ENCODE results near the gene RSPH1.

RSPH1 gene

DNA sequence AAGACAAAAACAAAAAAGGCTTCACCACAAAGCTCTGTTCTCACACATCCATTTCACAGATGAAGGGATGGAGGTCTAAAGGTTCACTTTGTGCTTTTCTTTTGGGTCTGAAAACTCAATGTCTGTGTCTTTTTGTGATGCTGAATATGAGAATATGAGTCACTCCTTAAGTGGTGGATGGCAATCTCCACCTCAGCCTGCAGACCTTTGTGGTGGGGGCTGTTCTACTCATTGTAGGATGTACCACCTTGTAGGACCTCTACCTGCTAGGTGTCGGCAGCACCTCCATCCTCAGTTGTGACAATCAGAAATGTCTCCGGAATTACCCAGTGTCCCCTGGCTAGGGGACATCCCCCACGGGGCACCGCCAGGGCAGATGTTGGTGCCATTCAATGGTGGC, 49.5 kb downstream of the RSPH1 start:
- Histone ChIP-seq H3K4me3 (no peak overlapping the region), H3K36me3 (no peaks in the 10 kb centered on the region), H3K27ac (no peak overlapping the region), H3K27me3 (no peaks in the 10 kb centered on the region), H3K4me1 (peaks cover 38% of the 10 kb centered on the region), H4K20me1 (no peaks in the 10 kb centered on the region), H3K9me3 (no peaks in the 10 kb centered on the region), H3K9ac (no peak overlapping the region), H3K4me2 (no peak overlapping the region)
- TF ChIP-seq Cebpa-rat (IDR thresholded peaks at IDR 0.05), result no peak

- Histone ChIP-seq H3K9me3 (no peaks in the 10 kb centered on the region), H3K27ac (no peak overlapping the region), H4K20me1 (no peaks in the 10 kb centered on the region), H3K4me2 (no peak overlapping the region), H3K4me3 (no peak overlapping the region), H3K27me3 (no peaks in the 10 kb centered on the region), H3K4me1 (peaks cover 26% of the 10 kb centered on the region), H3K36me3 (no peaks in the 10 kb centered on the region), H3K9ac (no peak overlapping the region)
- TF ChIP-seq Cebpa-rat (IDR thresholded peaks at IDR 0.05), result no peak
These were observed 50.7 kb downstream of the RSPH1 start for GRCh38 chr21:42445311-42445710.

DNA sequence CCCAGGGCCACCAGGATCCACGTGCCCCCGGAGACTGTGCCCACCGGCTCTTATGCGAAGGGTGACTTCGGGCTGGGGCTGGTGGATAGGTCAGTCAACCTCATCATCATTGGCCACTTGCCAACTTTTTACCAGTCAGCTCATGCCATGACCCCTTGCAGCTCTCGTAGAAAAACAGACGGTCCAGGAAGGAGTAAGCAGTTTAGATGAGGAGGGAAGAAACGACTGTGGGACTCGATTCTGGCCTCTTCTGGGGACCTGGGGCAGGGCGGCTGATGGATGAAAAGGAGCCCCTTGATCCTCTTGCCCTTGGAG, 51.3 kb downstream of the RSPH1 start:
- no peak for TF ChIP-seq Cebpa-rat (IDR thresholded peaks at IDR 0.05)
- no peaks in the 10 kb centered on the region for H3K36me3 ChIP-seq
- no peaks in the 10 kb centered on the region for H4K20me1 ChIP-seq
- no peaks in the 10 kb centered on the region for H3K9me3 ChIP-seq
- no peak overlapping the region for H3K27ac ChIP-seq
- H3K9ac ChIP-seq, result no peak overlapping the region
- no peaks in the 10 kb centered on the region for H3K27me3 ChIP-seq
- H3K4me1 ChIP-seq, result peaks cover 25% of the 10 kb centered on the region
- no peak overlapping the region for H3K4me2 ChIP-seq
- H3K4me3 ChIP-seq, result no peak overlapping the region

DNA sequence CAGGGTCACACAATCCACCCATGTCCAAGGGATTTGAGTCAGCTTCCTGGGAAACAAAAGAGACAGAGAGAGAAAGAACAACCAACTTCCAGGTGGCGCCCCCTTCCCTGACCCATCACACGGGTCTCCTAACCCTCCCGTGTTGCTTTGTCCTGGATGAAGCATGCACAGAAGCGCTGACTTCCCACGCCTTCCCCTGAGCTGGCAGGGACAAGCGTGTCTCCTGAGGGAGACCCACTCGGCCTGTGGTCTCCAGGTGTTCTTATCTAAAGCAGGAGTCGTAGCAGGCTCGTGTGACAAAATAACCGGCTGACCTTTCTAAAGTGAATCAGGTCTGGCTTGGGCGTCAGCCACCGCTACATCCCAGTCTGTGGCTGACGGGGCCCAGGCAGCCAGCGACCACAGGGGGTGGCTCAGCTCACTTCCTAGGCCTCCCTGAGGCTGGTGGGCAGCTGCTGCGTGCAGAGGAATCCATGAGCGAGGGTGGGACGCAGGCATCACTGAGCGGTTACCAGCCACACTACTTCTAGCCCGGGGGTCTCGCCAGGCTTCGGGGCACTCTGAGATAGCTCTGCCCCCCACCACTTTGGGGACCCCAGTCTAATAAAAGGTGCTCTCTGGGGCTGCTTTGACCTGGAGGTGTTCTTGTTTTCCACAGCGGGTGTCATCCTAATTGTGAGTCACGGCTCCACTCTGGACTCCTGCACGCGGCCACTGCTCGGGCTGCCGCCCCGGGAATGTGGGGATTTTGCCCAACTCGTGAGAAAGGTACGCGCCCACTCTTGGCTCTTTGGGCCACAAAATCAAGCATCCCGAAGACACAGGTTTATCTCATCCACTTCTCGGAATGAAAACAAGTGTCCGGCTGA, 51.9 kb downstream of the RSPH1 start:
- no peak overlapping the region for H3K4me2 ChIP-seq
- H3K4me1 ChIP-seq, result peaks cover 25% of the 10 kb centered on the region
- H3K36me3 ChIP-seq, result no peaks in the 10 kb centered on the region
- no peaks in the 10 kb centered on the region for H3K9me3 ChIP-seq
- H3K27ac ChIP-seq, result no peak overlapping the region
- H3K27me3 ChIP-seq, result no peaks in the 10 kb centered on the region
- H4K20me1 ChIP-seq, result no peaks in the 10 kb centered on the region
- TF ChIP-seq Cebpa-rat (IDR thresholded peaks at IDR 0.05), result no peak
- H3K9ac ChIP-seq, result no peak overlapping the region
- no peak overlapping the region for H3K4me3 ChIP-seq

- H3K27me3 ChIP-seq, result no peaks in the 10 kb centered on the region
- peaks cover 21% of the 10 kb centered on the region for H3K4me1 ChIP-seq
- no peaks in the 10 kb centered on the region for H4K20me1 ChIP-seq
- H3K9me3 ChIP-seq, result no peaks in the 10 kb centered on the region
- H3K9ac ChIP-seq, result no peak overlapping the region
- H3K4me2 ChIP-seq, result no peak overlapping the region
- no peak for TF ChIP-seq Cebpa-rat (IDR thresholded peaks at IDR 0.05)
- H3K4me3 ChIP-seq, result no peak overlapping the region
- no peak overlapping the region for H3K27ac ChIP-seq
- H3K36me3 ChIP-seq, result no peaks in the 10 kb centered on the region
These were observed 52.7 kb downstream of the RSPH1 start for GRCh38 chr21:42443181-42443785.

DNA sequence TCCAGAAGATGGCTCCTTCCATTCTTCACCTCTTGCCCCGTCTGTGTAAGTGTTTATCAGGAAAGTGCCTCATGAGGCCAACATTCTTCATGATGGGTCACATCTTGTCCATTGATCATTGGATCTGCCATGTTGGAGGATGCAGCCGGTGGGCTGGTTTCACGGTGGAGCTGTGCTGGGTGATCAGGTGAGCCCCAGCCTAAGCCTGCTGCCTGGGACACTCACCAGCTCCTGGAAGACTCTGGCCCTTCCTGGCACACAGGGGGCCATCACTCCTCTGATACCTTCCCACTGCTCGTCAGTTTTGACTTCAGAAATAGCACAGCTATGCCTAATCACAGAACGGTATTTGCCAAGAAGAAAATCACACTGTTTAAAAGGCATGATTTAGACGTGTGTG, 54.1 kb downstream of the RSPH1 start:
- H3K27ac ChIP-seq, result no peak overlapping the region
- H3K27me3 ChIP-seq, result no peaks in the 10 kb centered on the region
- H3K4me1 ChIP-seq, result peaks cover 21% of the 10 kb centered on the region
- no peak for TF ChIP-seq Cebpa-rat (IDR thresholded peaks at IDR 0.05)
- H3K9me3 ChIP-seq, result peaks cover 3% of the 10 kb centered on the region; the same call in 1 of the 2 replicates
- no peak overlapping the region for H3K4me3 ChIP-seq
- H4K20me1 ChIP-seq, result no peaks in the 10 kb centered on the region
- H3K4me2 ChIP-seq, result no peak overlapping the region
- no peak overlapping the region for H3K9ac ChIP-seq
- no peaks in the 10 kb centered on the region for H3K36me3 ChIP-seq

- Histone ChIP-seq H4K20me1 (no peaks in the 10 kb centered on the region), H3K4me2 (peak overlapping the region; percentile 48)
These were observed 55.7 kb downstream of the RSPH1 start for GRCh38 chr21:42440187-42440792.

GRCh38 chr21:42439284-42440186, 56.5 kb downstream of the RSPH1 start:
- Histone ChIP-seq H3K36me3 (no peaks in the 10 kb centered on the region), H4K20me1 (no peaks in the 10 kb centered on the region), H3K27ac (no peak overlapping the region), H3K27me3 (no peaks in the 10 kb centered on the region), H3K4me1 (peaks cover 14% of the 10 kb centered on the region), H3K9ac (no peak overlapping the region), H3K4me2 (peak overlapping the region; percentile 48), H3K9me3 (peaks cover 7% of the 10 kb centered on the region; the same call in 1 of the 2 replicates), H3K4me3 (no peak overlapping the region)
- peak; percentile 51; the same call in 1 of the 2 replicates for TF ChIP-seq Cebpa-rat (IDR thresholded peaks at IDR 0.05)

More at GRCh38 chr21:42440187-42440792, 55.7 kb downstream of the RSPH1 start:
- H3K27ac ChIP-seq, result no peak overlapping the region
- H3K4me1 ChIP-seq, result peaks cover 14% of the 10 kb centered on the region
- peaks cover 7% of the 10 kb centered on the region; the same call in 1 of the 2 replicates for H3K9me3 ChIP-seq
- H3K36me3 ChIP-seq, result no peaks in the 10 kb centered on the region
- no peak overlapping the region for H3K9ac ChIP-seq
- no peak for TF ChIP-seq Cebpa-rat (IDR thresholded peaks at IDR 0.05)
- H3K4me3 ChIP-seq, result no peak overlapping the region
- H3K27me3 ChIP-seq, result no peaks in the 10 kb centered on the region

Measured in BLaER1 (cell line).